SK-N-MC (cell line): ENCODE results near the gene PPP2R2B.

Source experiments
- EZH2 ChIP-seq: fragments of 200-600 bp; sonication (generic); IDR thresholded peaks from one replicate; pipeline ENCODE4 v1.6.1; 2017; ENCODE audit warnings: antibody characterized with exemption
- POLR2AphosphoS5 ChIP-seq: IDR thresholded peaks from 2 replicates; pipeline ENCODE4 v1.6.1; 2012; ENCODE audit warnings: mild to moderate bottlenecking, low read depth, low read length, borderline replicate concordance

GRCh38 chr5:146643776-146644175 is 234.8 kb downstream of the PPP2R2B start:
- no peak for TF ChIP-seq EZH2
- no peak for TF ChIP-seq POLR2AphosphoS5
